GM18520 (cell line): ENCODE results near the gene PREX1.
"Not testable (repeated sequence)": the region's sequence is repeated elsewhere in the genome, so short reads cannot be mapped to it uniquely, and the experiment has no call there.

Source experiments
- ATAC-seq: cut with Tn5 transposase; IDR thresholded peaks from one replicate; pipeline ENCODE4 v1.9.1; 2021; ENCODE audit not compliant: unreplicated experiment

PREX1 gene

DNA sequence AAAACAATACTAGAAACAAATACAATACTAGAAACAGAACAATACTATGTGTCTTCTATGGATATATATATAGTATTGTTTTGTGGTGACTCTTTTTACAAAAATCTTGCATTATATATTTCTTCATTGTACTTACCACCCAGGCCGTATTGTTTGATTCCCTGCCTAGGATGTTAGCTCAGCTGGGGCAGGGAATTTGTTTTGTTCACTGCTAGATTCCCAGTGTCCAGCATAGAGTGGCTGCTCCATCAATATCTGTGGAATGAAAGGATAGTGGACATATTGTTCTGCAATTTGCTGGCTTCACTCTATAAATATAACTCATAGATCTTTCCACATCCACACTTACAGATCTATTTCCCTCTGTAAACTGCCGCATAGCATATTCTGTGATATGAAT, 21.5 kb upstream of the PREX1 start:
- ATAC-seq = no peak

GRCh38 chr20:48847498-48848205, 19.9 kb upstream of the PREX1 start:
- no peak for ATAC-seq

DNA sequence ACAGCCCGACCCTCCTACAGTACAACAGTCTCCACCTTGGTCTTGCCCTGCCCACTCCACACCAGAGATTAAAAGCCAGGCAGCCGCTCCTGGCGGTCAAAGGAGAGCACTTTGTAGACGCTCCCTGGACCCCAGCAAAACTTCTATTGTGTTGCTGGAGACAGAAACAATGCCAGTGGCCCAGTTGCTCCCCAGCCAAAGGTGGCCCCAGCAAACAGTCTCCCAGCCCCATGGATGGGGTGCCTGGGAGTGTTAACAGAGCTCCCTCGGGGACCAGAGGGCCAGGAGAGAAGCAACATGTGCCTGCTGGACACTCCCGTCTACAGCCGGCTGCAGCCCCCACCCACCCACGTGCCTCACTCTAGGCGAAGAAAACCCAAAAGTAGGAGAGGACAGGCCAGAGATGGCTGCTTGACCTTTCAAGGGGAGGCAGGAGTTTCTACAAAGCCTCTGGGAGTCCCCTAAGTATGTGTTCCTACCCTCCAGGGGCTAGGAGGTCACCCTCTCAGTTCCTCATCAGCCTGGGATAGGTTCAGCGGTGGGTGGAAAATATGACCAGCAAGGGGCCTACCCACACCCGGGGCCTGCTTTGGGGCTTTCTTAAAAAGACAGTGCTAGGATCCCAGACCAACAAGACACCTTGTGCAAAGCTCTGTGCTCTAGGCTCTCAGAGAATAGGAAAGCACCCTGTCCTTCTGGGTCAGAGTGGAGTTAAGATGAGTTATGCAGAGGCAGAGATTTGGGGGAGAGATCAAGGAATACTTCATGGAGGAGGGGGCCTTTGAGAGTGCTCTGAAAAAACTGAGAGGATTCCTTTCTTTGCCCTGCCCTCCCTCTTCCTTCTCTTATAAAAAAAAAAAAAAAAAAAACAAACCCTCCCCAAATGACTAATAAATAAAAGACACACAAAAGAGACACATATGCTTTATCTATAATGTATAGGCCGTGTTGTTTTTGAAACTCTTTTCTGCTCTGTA, 19.0 kb upstream of the PREX1 start:
- ATAC-seq = peak; percentile 78

DNA sequence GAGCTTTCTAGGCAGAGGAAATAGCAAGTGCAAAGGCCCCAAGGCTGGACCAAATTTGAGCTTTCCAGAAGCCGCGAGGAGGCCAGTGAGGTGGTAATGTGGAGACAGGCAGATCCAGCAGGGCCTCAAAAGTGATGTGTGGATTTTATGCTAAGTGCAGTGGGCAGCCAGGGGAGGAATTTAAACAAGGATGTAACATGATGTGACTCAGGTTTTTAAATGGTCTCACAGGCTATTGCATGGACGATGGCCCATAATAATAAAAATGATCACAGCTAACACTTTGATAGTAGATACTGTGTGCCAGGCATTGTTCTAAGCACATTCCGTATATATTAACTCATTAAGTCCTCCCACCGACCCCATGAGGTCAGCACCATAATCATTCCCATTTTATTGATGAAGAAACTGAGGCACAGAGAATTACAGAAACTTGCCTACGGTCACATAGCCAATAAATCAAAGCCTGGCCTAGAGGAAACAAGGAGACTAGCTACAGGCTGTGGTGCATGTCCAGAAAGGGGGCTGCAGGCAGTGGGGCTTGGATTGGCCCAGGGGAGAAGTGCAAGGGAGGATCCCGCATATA, 18.0 kb upstream of the PREX1 start:
- ATAC-seq = no peak

GRCh38 chr20:48844996-48845395, 17.2 kb upstream of the PREX1 start:
- no peak for ATAC-seq

DNA sequence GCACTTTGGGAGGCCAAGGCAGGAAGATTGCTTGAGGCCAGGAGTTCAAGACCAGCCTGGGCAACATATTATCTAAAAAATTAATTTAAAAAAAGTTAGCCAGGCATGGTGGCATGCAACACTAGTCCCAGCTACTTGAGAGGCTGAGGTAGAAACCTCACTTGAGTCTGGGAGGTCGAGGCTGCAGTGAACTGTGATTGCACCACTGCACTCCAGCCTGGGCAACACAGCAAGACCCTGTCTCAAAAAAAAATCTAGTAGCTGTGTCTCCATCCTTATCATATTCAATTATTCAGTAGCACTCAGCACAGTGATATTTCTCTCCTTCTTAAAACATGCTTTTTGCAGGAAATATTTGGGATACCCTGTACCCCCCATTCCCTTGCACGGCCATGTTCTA, 16.1 kb upstream of the PREX1 start:
- ATAC-seq = not testable (repeated sequence)

GRCh38 chr20:48843057-48843806, 15.4 kb upstream of the PREX1 start:
- no peak for ATAC-seq

- ATAC-seq = no peak
Measured at GRCh38 chr20:48841875-48842529, 14.2 kb upstream of the PREX1 start.

- ATAC-seq = no peak
Measured at GRCh38 chr20:48841196-48841874, 13.5 kb upstream of the PREX1 start.

DNA sequence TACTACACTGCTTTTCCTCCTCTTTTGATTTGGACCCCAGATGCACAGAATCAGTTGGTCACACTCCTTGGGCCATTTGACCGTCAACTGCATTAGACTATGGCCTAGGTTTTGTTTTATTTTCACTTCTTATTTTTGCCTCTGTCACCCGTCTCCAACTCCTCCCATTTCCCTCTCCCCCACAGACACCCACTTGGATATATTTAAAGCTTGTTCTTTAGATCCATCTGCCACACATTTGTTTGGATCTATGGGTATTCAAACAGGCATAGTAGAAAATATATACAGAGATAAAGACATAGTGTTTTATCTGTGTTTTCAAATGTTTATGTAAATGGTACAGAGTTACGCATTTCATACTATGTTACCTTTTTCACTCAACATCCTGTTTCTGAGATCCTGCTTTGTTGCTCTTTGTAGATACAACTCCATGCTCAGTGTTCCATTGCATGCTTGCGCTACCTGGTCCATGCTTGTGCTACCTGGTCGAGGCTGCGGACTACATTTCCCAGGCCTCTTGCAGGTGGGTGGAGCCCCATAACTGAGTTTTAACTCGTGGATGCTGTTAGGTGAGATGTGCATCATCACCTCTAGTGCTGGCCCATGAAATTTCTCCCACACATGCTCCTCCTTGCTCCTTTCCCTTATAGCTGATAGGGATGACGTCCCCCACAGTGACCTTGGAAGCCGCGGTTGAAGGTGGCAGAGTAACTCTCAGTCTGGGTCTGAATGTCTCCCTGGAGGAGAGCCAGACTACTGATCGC, 11.5 kb upstream of the PREX1 start:
- ATAC-seq = peak; percentile 41

- no peak for ATAC-seq
Measured at GRCh38 chr20:48837014-48837413, 9.2 kb upstream of the PREX1 start.

DNA sequence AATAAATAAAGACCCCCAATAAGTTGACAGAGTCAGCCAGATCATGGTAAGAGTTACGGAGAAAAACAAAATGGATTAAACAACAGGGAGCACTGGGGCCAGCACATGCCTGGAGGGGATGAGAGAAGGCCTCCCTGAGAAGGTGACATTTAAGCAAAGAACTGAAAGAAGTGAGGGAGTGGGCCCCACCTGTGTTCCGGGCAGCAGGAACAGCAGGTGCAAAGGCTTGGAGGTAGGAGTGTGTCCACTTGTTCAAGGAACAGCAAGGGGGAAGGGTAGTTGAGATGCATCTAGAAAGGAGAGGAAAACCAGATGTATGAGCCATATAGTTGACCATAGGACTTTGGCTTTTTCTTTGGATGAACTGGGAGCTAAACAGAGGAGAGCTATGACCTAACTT, 7.6 kb upstream of the PREX1 start:
- no peak for ATAC-seq

GRCh38 chr20:48834278-48834677, 6.5 kb upstream of the PREX1 start:
- ATAC-seq = no peak

DNA sequence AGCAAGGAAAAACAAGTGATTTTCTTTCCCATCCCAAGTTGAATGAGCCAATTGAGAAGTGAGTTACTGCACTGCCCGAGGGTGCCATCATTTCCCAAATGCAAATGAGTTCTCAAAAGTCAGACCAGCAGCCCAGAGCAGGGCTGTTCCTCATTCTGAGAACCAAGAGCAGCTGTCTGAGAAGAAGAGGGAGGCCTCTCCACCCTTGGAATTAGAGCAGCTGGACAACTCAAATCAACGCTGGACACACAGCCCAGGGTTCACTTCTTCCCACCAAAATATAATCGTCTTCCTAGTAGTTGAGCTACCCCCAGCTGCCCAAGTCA, 4.6 kb upstream of the PREX1 start:
- ATAC-seq = no peak

- no peak for ATAC-seq
Measured at GRCh38 chr20:48831718-48832404, 4.1 kb upstream of the PREX1 start.

DNA sequence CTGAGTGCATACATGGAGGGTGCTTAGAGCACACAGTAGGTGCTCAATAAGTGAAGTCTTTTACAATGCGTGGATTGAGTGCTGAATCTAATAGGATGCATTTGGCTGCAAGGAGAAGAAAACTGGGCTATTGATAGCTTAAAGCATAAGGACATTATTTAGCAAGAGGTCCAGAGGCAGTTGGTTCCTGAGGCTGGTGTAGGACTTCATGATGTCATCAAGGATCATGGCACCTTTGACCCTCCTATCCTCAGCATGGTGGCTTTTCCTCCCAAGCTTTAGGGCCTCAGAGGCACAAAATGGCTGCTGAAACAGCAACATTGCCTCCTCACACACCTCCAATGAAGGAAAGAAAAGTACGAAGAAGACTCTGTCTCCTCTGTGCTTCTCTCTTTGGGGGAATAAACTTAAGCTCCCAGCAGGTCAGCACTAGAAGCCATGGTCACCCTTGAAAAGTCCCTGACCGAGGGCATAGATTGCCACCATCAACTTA, 3.1 kb upstream of the PREX1 start:
- no peak for ATAC-seq

GRCh38 chr20:48829940-48830339, 2.1 kb upstream of the PREX1 start:
- ATAC-seq = no peak

GRCh38 chr20:48828734-48829460, 1.1 kb upstream of the PREX1 start:
- no peak for ATAC-seq
